K562 (cell line): ENCODE measurements around the gene KAT7. TPM values are rescaled to one million over a fixed set of nuclear protein-coding genes. Genes with fewer than 3 reads are reported as not detected.

Experiments used
- ATAC-seq: fragments of 200-7000 bp; cut with Tn5 transposase; 3 replicates; pipeline ENCODE4 v1.9.1; 2020; ENCODE audit warnings: moderate library complexity
- BruUV-seq: library from RNA; stranded (reverse); fragments of 400-500 nt; replicated peaks from 2 replicates; lab custom pipeline; 2021; lab: Mats Ljungman, UMichigan
- CTCF ChIA-PET: fragments of 300-600 bp; formaldehyde crosslinking; extraction: SDS; loops from one replicate; lab custom pipeline; 2021; ENCODE audit warnings: low intra/inter-chr PET ratio; lab: Yijun Ruan, JAX
- POLR2A ChIA-PET: fragments of 300-600, 350-650 bp; sonication (Branson Sonifier 250); formaldehyde crosslinking; extraction: SDS; loops from one replicate; lab custom pipeline; 2021; ENCODE audit warnings: antibody characterized with exemption, inconsistent platforms; lab: Yijun Ruan, JAX
- DNase-seq, 4 experiments: peaks; one replicate each; pipeline versions ENCODE4 v3.0.0 to v3.0.0-alpha.2; 2011 to 2018; ENCODE audit warnings: low spot score in 3 of 4, mixed read lengths in 3 of 4; ENCODE audit errors: extremely low read depth in 1 of 4
- FAIRE-seq: peaks from 2 replicates; lab custom pipeline; 2011; peaks lifted over from hg19 to GRCh38; lab: Jason Lieb, UNC
- H2AFZ ChIP-seq: 2 replicates; pipeline ENCODE4 v1.6.0; 2011; ENCODE audit warnings: low read depth, low read length, control low read depth, inconsistent platforms
- H3K27ac ChIP-seq: fragments of 200-600 bp; 3 replicates; pipeline ENCODE4 v1.8.0; 2011; ENCODE audit warnings: low read depth, mild to moderate bottlenecking, control low read depth, inconsistent platforms, low read length, moderate library complexity, mixed read lengths; ENCODE audit errors: extremely low read depth
- H3K27me3 ChIP-seq, 2 experiments: fragments of 300-600 bp in 1 of 2; 2 replicates in 1 of 2; 3 replicates in 1 of 2; pipeline versions ENCODE4 v1.6.0 to v1.8.0; 2011; ENCODE audit warnings: inconsistent platforms in 2 of 2, low read length in 2 of 2, mild to moderate bottlenecking in 1 of 2, mixed read lengths in 1 of 2, moderate library complexity in 1 of 2; ENCODE audit not compliant: control insufficient read depth in 2 of 2, insufficient read depth in 2 of 2
- H3K36me3 ChIP-seq: fragments of 300-600 bp; 3 replicates; pipeline ENCODE4 v1.8.0; 2011; ENCODE audit warnings: mild to moderate bottlenecking, low read length, inconsistent platforms; ENCODE audit not compliant: control insufficient read depth, insufficient read depth
- H3K4me1 ChIP-seq, 2 experiments: fragments of 200-600 bp in 1 of 2; replicated peaks in 1 of 2; 2 replicates in 1 of 2; 3 replicates in 1 of 2; pipeline versions ENCODE4 v1.5.1 to v1.8.0; 2011; ENCODE audit warnings: inconsistent platforms in 2 of 2, low read length in 2 of 2, mild to moderate bottlenecking in 1 of 2, mixed read lengths in 1 of 2, moderate library complexity in 1 of 2; ENCODE audit not compliant: control insufficient read depth in 2 of 2, insufficient read depth in 2 of 2
- H3K4me2 ChIP-seq: 2 replicates; pipeline ENCODE4 v1.6.1; 2011; ENCODE audit warnings: low read length, control low read depth, inconsistent platforms, mixed read lengths; ENCODE audit not compliant: insufficient read depth
- H3K4me3 ChIP-seq: fragments of 200-600 bp; sonication (generic), shearing (Covaris generic); 2 replicates; pipeline ENCODE4 v1.5.1; 2016; ENCODE audit warnings: control low read depth, inconsistent platforms
- H3K79me2 ChIP-seq: fragments of 200-600 bp; 3 replicates; pipeline ENCODE4 v1.8.0; 2011; ENCODE audit warnings: low read length, inconsistent platforms; ENCODE audit not compliant: control insufficient read depth, insufficient read depth
- H3K9ac ChIP-seq, 2 experiments: 2 replicates each; pipeline versions ENCODE4 v1.6.0 to v1.6.1; 2011; ENCODE audit warnings: low read depth in 2 of 2, low read length in 2 of 2, control low read depth in 1 of 2, inconsistent platforms in 1 of 2, mild to moderate bottlenecking in 1 of 2, mixed read lengths in 1 of 2; ENCODE audit not compliant: insufficient read depth in 1 of 2
- H3K9me1 ChIP-seq: one replicate; pipeline ENCODE4 v1.6.0; 2011; ENCODE audit warnings: inconsistent platforms, mild to moderate bottlenecking, low read length, moderate library complexity; ENCODE audit not compliant: control insufficient read depth, insufficient read depth
- H3K9me3 ChIP-seq: replicated peaks from 2 replicates; pipeline ENCODE4 v1.5.1; 2011; ENCODE audit warnings: low read depth, low read length, inconsistent platforms; ENCODE audit not compliant: control insufficient read depth, insufficient read depth
- H4K20me1 ChIP-seq: replicated peaks from 2 replicates; pipeline ENCODE4 v1.6.1; 2011; ENCODE audit warnings: low read length, inconsistent platforms, mixed read lengths; ENCODE audit not compliant: control insufficient read depth, insufficient read depth
- NEUROD1 ChIP-seq: fragments of 150-350 bp; IDR thresholded peaks from 2 replicates; pipeline ENCODE4 v1.6.1; 2014; ENCODE audit warnings: borderline replicate concordance, low read length, low read depth; ENCODE audit not compliant: partially characterized antibody
- THAP12 ChIP-seq: fragments of 250-450 bp; sonication (Bioruptor Pico); IDR thresholded peaks from 2 replicates; pipeline ENCODE4 v1.9.0; 2021; ENCODE audit warnings: mild to moderate bottlenecking, inconsistent platforms
- U2AF2 ChIP-seq: fragments of 200-400 bp; formaldehyde crosslinking; optimal IDR thresholded peaks from 2 replicates; pipeline ENCODE3; 2017; ENCODE audit warnings: low read depth, mild to moderate bottlenecking, low read length
- ZNF407 ChIP-seq: fragments of 450-650 bp; IDR thresholded peaks from 2 replicates; pipeline ENCODE4 v1.6.1; 2016; ENCODE audit warnings: low read depth
- ZNF518B ChIP-seq: fragments of 250-450 bp; sonication (Bioruptor Pico); IDR thresholded peaks from 2 replicates; pipeline ENCODE4 v1.5.0; 2021; ENCODE audit warnings: mild to moderate bottlenecking, moderate library complexity
- WGBS: fragments of 100-300 bp; shearing (Covaris generic); methylation state at CpG from one replicate; pipeline ENCODE4 v1.1.6; 2016; ENCODE audit warnings: low coverage, mixed read lengths; ENCODE audit not compliant: insufficient coverage; ENCODE audit errors: missing lambda C conversion rate; 5-methylcytosine and 5-hydroxymethylcytosine counted together
- in situ Hi-C: fragments of 300-500 bp; cut with MboI; formaldehyde crosslinking; loops from 4 replicates; pipeline ENCODE4 v1.15.0; 2018; ENCODE audit warnings: inconsistent platforms, mixed read lengths
- intact Hi-C: fragments of 100-400 bp; cut with micrococcal nuclease; formaldehyde crosslinking; loops from 2 replicates; pipeline ENCODE4 v1.14.2; 2022
- polyA plus RNA-seq, 8 experiments: library from polyadenylated mRNA; depleted of rRNA in 4 of 8; stranded (reverse) in 5 of 8; unstranded in 3 of 8; fragments of >200 nt; fragmentation: Nextera tagmentation in 2 of 8; fragmentation: Illumina TruSeq in 1 of 8; extraction: Ambion mirVana in 2 of 8; extraction: Trizol in 1 of 8; gene quantifications; 2 replicates each; pipeline versions ENCODE4 v1.2.1 to v1.2.3, GENCODE V29; 2011 to 2014; ENCODE audit warnings: inconsistent platforms in 1 of 8, missing spikeins in 1 of 8
- total RNA-seq, 7 experiments: library from RNA; depleted of rRNA in 6 of 7; stranded (reverse); fragments of >200 nt in 6 of 7; fragmentation: Illumina TruSeq in 2 of 7; extraction: Trizol in 2 of 7; gene quantifications; 2 replicates each; pipeline versions ENCODE4 v1.2.1 to v1.2.3, GENCODE V29; 2011 to 2021; ENCODE audit warnings: low replicate concordance in 1 of 7

The KAT7 gene
- total and polyA plus RNA-seq, 9 of the 15 experiments (the other 6 are each of a cell fraction or from before 2014, with no cell fraction given), result 10.8 to 57.3 (median 34.8) TPM

- FAIRE-seq, result no peak
- peak overlapping the region; percentile 11 to 70; a peak in 2 of 4 replicates for H3K9ac ChIP-seq
- H4K20me1 ChIP-seq, result no peaks in the 10 kb centered on the region
- no TSS peak for BruUV-seq
- H3K79me2 ChIP-seq, result no peaks in the 10 kb centered on the region
- H2AFZ ChIP-seq, result peak overlapping the region; percentile 74
- peak; percentile 22 to 52 (median 25) for DNase-seq
- in situ Hi-C loops, result no loop called here
- intact Hi-C loops, result loop anchor here (1.0 kb wide), 2 partner anchors 39 to 71 kb away; no protein-coding TSS in a partner anchor
- ChIA-PET POLR2A (interaction anchor here (0.6 to 1.5 kb wide), 2 partner anchors 9 to 18 kb away, joined by 3 to 12 read pairs; partner anchors contain the start of gene KAT7), CTCF (interaction anchor here (0.9 to 2.5 kb wide), 3 partner anchors 71 to 212 kb away, joined by 5 to 13 read pairs (median 7); partner anchors contain the start of gene SLC35B1)
- no peaks in the 10 kb centered on the region for H3K9me3 ChIP-seq
- H3K27me3 ChIP-seq, result no peaks in the 10 kb centered on the region
- whole genome bisulfite sequencing, result 47% methylated on average over 2 of the region's 2 CpGs
- H3K4me1 ChIP-seq, result peaks cover 5 to 16% of the 10 kb centered on the region in 2 experiments; a peak in 4 of 5 replicates
- no peak overlapping the region for H3K4me3 ChIP-seq
- H3K4me2 ChIP-seq, result peak overlapping the region; percentile 50
- peak overlapping the region; percentile 35; the same call in 2 of the 3 replicates for H3K27ac ChIP-seq
- no peaks in the 10 kb centered on the region for H3K9me1 ChIP-seq
- no peaks in the 10 kb centered on the region for H3K36me3 ChIP-seq
- ATAC-seq, result peak; percentile 65
- TF ChIP-seq ZNF518B (CRISPR knock-in tag) (no peak), THAP12 (CRISPR knock-in tag) (no peak), NEUROD1 (no peak), U2AF2 (no peak), ZNF407 (no peak)
Observed at GRCh38 chr17:49779156-49779738, 9.2 kb upstream of the KAT7 start.
